ENCODE measurements around the gene CD248.

GRCh38 chr11:66292543-66293332 is 24.1 kb downstream of the CD248 start:
- TF ChIP-seq CTCF (conservative IDR thresholded peaks at IDR 0.05 in 1 of 2, IDR thresholded peaks at IDR 0.05 in 1 of 2; ENCODE audit: extremely low read depth in 1 of 2, insufficient read depth in 1 of 2, low read depth in 1 of 2, low read length in 2 of 2) (no peak), EZH2 (IDR thresholded peaks at IDR 0.05; ENCODE audit: borderline replicate concordance, low read length) (no peak)
